Skin epidermis (tissue), 12 donors: Measurements from ENCODE around the gene FAM227B.
"Not testable (repeated sequence)": the region's sequence is repeated elsewhere in the genome, so short reads cannot be mapped to it uniquely, and the experiment has no call there.

Source experiments
- H3K27ac ChIP-seq, 21 experiments: fragments of 200-600 bp; sonication (generic) in 11 of 21; one replicate each; pipeline ENCODE4 v1.5.0; 2020; ENCODE audit warnings: mild to moderate bottlenecking in 3 of 21, inconsistent platforms in 2 of 21, moderate library complexity in 2 of 21
- H3K4me3 ChIP-seq, 7 experiments: fragments of 200-600 bp; sonication (generic) in 2 of 7; one replicate each; pipeline ENCODE4 v1.5.0; 2020; ENCODE audit warnings: inconsistent platforms in 2 of 7, mild to moderate bottlenecking in 2 of 7, moderate library complexity in 1 of 7

Gene FAM227B

GRCh38 chr15:49620658-49621368, at the start of gene FAM227B, which contains the start of gene DTWD1:
FAM227B (minus strand) TSS chr15:49620818; CDS start chr15:49615171, 5,647 bp downstream.
DTWD1 (plus strand) TSS chr15:49621048; CDS start chr15:49625168, 4,120 bp downstream.
- H3K4me3 ChIP-seq: peak within 1 kb of the TSS; percentile 53 to 86 (median 63)

GRCh38 chr15:49669288-49669687, 48.7 kb upstream of the FAM227B start:
- Histone ChIP-seq H3K4me3 (no peak overlapping the region), H3K27ac (no peak overlapping the region)

More at GRCh38 chr15:49620658-49621368, at the start of gene FAM227B, which contains the start of gene DTWD1:
- peak within 1 kb of the TSS; percentile 70 to 98 (median 93) for H3K27ac ChIP-seq

DNA sequence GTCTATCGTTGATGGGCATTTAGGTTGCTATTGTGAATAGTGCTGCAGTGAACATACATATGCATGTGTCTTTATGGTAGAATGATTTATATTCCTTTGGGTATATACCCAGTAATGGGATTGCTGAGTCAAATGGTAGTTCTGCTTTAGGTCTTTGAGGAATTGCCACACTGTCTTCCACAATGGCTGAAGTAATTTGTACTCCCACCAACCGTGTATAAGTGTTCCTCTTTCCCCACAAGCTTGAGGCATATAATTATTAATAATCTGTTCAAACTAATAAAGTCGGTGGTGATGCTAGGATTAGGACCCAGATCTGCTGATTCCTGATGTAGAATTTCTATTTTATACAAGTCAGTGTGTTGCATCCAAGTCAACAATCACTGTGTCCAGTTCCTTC, 45.9 kb upstream of the FAM227B start:
- H3K27ac ChIP-seq, H3K4me3 ChIP-seq: not testable (repeated sequence)

GRCh38 chr15:49664716-49665115, 44.1 kb upstream of the FAM227B start:
- Histone ChIP-seq H3K27ac (no peak overlapping the region), H3K4me3 (no peak overlapping the region)

GRCh38 chr15:49656734-49657133, 36.1 kb upstream of the FAM227B start:
- Histone ChIP-seq H3K4me3 (no peak overlapping the region), H3K27ac (peak overlapping the region in 1 of 21 experiments; percentile 45)

GRCh38 chr15:49652922-49653321, 32.3 kb upstream of the FAM227B start:
- Histone ChIP-seq H3K27ac (no peak overlapping the region), H3K4me3 (no peak overlapping the region)

DNA sequence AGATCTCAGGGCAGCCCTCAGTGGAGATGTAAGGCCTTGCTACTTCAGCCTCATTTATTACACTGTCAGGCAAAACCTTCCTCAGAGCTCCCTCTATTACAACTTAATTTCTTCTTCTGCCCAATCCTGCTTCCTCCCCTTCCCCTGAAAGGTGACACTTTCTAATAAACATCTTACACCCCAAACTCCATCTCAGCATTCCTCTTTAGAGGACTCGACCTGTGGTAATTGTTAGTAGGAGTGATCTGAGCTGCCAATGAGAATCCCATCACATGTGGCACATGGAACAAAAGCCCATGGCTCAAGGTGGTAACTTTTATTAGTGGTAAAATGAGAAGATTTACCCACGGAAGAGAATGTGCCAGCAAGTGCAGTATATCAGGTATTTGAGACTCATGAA, 30.1 kb upstream of the FAM227B start:
- H3K27ac ChIP-seq: no peak overlapping the region
- no peak overlapping the region for H3K4me3 ChIP-seq

GRCh38 chr15:49649987-49650386, 29.4 kb upstream of the FAM227B start:
- H3K4me3 ChIP-seq: no peak overlapping the region
- no peak overlapping the region for H3K27ac ChIP-seq

GRCh38 chr15:49646891-49647290, 26.3 kb upstream of the FAM227B start:
- H3K4me3 ChIP-seq: no peak overlapping the region
- peak overlapping the region in 3 of 21 experiments; percentile 13 to 47 (median 19) for H3K27ac ChIP-seq

DNA sequence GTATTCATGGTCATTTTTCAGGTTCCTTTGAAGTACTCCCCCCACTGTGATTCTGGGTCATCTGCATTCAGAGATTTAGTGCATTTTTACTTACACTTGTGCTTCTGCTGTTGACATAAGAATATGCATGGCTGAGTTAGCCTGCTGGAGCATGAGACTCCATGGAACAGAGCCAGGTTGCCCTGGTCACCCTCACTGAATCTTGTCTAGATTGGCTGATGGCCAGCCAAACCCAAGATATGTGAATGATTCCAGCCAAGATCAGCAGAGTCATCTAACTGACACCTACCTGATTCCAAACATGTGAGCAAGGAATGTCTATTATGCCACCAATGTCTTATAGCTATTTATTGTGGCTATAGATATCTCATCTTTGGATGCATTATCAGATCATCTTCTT, 25.3 kb upstream of the FAM227B start:
- H3K27ac ChIP-seq: peak overlapping the region in 8 of 21 experiments; percentile 1 to 52 (median 22)

GRCh38 chr15:49645277-49645676, 24.7 kb upstream of the FAM227B start:
- H3K27ac ChIP-seq: peak overlapping the region in 7 of 21 experiments; percentile 13 to 55 (median 29)
- H3K4me3 ChIP-seq: no peak overlapping the region

More for the DNA sequence above, 25.3 kb upstream of the FAM227B start:
- H3K4me3 ChIP-seq: no peak overlapping the region

DNA sequence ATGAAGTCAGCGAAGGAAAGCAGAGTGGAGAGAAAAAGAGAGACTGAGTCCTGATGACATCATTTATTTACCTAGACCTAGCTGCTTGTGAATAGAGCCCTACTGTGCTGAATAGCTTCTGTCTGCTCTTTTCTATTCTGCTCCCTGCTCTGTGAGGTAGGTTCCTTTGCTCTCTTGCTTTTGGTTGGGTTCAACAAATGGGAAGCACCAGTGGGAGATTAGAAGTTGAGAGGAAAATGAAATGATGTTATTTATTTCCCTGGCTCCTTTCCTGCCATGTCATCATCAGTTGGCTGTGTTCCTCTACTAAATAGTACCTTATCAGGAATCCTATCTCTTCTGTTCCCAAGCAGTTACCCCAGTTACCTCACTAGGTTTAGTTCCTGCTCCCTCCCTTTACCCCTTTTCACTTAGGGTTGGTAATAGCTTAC, 23.8 kb upstream of the FAM227B start:
- H3K4me3 ChIP-seq: no peak overlapping the region
- peak overlapping the region in 5 of 21 experiments; percentile 12 to 55 (median 22) for H3K27ac ChIP-seq

GRCh38 chr15:49637857-49638256, 17.2 kb upstream of the FAM227B start:
- H3K4me3 ChIP-seq: no peak overlapping the region
- peak overlapping the region in 1 of 21 experiments; percentile 36 for H3K27ac ChIP-seq

- no peak overlapping the region for H3K27ac ChIP-seq
- no peak overlapping the region for H3K4me3 ChIP-seq
Measured at GRCh38 chr15:49628379-49628778, 7.8 kb upstream of the FAM227B start.

GRCh38 chr15:49627407-49627877, 6.8 kb upstream of the FAM227B start:
- no peak overlapping the region for H3K27ac ChIP-seq
- no peak overlapping the region for H3K4me3 ChIP-seq

DNA sequence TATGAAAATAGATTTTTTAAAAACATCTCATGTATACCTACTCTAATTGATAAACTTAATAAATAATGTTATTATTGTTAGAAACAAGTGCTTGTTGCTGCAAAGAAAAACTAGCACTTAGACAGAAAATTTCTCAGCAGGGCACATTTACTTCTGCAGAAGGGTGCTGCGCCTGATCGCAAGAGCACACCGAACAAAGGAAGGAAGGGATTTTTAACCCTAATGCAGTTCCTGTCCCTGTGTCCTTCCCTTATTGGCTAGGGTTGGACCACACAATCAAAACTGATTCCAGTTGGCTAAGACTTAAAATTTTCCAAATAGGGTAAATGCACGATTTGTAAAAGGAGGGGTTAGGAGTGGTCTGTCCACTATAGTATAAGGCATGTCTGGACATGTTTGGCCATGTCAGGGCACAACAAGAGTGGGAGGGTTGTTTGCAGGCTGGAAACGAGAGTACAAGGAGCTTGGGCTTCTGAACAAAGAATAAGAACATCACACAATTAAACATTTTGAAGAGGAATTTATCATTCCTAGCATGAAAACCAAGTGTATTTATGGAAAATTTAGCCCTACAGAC, 4.9 kb upstream of the FAM227B start:
- H3K4me3 ChIP-seq: no peak overlapping the region
- peak overlapping the region in 1 of 21 experiments; percentile 22 for H3K27ac ChIP-seq

DNA sequence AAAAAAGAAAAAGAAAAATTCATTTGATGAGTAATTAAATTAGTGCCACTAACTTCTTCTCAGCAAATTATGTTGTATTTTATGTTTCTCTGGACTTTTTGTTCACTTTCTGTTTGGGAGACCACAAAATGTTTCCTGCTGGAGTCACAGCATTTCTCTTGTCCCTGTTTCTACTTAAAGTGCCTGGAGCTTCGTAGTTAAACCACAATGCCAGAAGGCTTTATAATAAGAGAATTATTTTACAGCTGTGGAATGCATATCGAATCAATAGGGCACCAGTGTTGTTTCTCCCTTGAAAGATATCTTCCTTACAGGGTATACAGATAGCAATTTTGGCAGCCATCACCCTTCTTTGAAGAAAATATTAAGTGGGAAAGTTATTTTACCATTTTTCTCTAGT, 3.4 kb upstream of the FAM227B start:
- Histone ChIP-seq H3K4me3 (no peak overlapping the region), H3K27ac (peak overlapping the region in 6 of 21 experiments; percentile 2 to 98 (median 54))

GRCh38 chr15:49622561-49622960, 1.9 kb upstream of the FAM227B start:
- Histone ChIP-seq H3K27ac (peak overlapping the region in 11 of 21 experiments; percentile 20 to 98 (median 54)), H3K4me3 (no peak overlapping the region)

GRCh38 chr15:49621887-49622286, 1.3 kb upstream of the FAM227B start:
- Histone ChIP-seq H3K4me3 (peak overlapping the region; percentile 53 to 86 (median 63)), H3K27ac (peak overlapping the region in 18 of 21 experiments; percentile 84 to 98 (median 94))

DNA sequence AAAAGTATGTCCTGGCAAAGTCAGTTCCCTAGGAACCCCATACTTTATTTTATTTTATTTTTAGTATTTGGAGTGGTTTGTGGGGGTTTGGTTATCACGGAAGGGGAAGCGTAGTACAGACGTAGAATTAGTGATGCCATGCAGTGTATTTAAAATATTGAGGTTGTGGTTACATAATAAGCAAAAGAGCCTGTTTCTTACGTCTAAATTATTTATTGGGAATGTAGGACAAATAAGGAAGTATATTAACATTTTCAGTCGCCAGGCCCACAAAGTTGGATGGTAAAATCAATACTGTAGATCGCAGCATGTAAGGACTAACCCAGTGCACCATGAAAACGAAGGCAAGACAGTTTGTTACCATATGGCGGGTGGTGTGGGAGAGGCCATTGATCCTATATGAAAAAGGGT, 788 bp upstream of the FAM227B start:
- peak overlapping the region; percentile 53 to 86 (median 63) for H3K4me3 ChIP-seq

DNA sequence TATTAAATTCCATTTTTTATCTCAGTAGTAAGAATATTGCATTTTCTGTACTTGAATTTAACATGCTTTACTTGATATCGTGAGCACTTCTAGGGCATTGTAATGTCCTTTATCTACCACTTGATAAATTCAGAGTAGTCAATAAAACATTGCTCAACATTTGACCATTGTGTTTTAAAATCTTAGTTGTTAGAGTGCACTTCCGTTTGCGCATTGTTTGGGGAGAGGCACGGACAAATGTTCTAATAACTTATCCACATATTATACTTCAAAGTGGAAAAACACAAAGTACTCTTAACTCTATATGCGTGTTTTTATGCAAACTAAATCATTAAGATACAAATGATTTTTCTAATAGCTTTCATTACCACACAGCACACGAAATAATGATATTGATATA, 419 bp downstream of the FAM227B start:
- H3K27ac ChIP-seq: peak overlapping the region in 20 of 21 experiments; percentile 75 to 98 (median 92)
- peak overlapping the region; percentile 53 to 86 (median 63) for H3K4me3 ChIP-seq

More for the DNA sequence above, 788 bp upstream of the FAM227B start:
- peak overlapping the region; percentile 70 to 98 (median 93) for H3K27ac ChIP-seq
